GM12874 (cell line): ENCODE measurements around the gene SUPT4H1.

Source experiments
- TF ChIP-seq, protein P1 (sequence below): IDR thresholded peaks from 2 replicates; pipeline ENCODE4 v1.5.1; 2011; ENCODE audit warnings: low read depth, mild to moderate bottlenecking, control low read depth, low read length, moderate library complexity; ENCODE audit not compliant: insufficient read depth

SUPT4H1 gene

DNA sequence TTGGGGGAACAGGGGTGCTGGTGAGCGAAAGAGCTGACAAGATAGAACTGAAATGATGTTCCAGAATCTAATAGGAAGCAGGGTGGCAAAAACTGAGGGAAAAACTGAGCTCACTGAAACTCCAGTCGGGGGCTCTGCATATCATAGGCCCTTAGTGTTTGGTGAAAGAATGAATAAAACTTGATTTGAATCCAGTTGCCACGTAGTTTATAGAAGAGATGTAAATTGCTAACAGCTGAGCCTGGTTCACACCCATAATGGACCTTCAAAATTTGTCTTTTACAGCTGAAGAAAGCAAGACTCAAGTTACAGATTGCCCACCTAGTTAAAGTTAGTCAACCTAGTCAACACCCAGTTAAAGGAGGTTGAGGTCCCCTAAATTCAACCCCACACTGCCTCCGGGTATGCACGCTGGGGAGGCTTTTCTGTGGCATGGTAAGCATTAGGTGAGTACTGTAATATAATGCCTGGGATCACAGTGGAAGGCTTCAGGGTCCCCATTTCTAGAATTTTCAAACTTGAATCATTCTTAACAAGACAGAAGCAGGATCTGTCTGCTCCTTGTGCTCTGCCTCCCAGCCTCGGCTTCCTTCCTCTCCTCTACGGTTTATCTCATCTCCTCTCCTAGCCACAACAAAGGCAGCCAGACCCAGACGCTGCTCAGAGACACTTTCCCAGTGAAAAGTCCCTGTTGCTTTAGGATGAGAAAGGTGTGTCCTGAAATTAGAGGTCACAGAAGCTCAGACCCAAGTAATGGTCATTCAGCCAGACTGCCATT, 26.9 kb upstream of the SUPT4H1 start:
- TF ChIP-seq, protein P1, sequence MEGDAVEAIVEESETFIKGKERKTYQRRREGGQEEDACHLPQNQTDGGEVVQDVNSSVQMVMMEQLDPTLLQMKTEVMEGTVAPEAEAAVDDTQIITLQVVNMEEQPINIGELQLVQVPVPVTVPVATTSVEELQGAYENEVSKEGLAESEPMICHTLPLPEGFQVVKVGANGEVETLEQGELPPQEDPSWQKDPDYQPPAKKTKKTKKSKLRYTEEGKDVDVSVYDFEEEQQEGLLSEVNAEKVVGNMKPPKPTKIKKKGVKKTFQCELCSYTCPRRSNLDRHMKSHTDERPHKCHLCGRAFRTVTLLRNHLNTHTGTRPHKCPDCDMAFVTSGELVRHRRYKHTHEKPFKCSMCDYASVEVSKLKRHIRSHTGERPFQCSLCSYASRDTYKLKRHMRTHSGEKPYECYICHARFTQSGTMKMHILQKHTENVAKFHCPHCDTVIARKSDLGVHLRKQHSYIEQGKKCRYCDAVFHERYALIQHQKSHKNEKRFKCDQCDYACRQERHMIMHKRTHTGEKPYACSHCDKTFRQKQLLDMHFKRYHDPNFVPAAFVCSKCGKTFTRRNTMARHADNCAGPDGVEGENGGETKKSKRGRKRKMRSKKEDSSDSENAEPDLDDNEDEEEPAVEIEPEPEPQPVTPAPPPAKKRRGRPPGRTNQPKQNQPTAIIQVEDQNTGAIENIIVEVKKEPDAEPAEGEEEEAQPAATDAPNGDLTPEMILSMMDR: no peak

DNA sequence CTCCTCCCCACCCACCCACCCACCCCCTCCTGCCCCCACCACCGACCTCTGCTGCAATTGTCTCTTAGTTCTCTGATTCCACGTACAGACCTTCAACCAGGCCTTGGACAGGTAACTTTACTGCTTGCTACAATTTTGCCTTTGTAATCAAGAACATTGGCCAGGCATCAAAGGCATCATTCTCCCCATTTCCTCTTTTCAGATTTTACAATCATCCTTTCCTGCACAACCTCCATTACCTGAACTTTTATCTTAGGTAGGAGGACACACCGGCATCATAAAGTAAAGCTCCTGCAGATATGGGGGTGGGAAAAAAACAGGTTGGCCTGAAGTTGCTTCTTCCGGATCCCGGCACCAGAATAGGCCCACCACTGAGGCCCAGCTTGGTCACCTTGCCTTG, 25.7 kb upstream of the SUPT4H1 start:
- TF ChIP-seq, protein P1: no peak

DNA sequence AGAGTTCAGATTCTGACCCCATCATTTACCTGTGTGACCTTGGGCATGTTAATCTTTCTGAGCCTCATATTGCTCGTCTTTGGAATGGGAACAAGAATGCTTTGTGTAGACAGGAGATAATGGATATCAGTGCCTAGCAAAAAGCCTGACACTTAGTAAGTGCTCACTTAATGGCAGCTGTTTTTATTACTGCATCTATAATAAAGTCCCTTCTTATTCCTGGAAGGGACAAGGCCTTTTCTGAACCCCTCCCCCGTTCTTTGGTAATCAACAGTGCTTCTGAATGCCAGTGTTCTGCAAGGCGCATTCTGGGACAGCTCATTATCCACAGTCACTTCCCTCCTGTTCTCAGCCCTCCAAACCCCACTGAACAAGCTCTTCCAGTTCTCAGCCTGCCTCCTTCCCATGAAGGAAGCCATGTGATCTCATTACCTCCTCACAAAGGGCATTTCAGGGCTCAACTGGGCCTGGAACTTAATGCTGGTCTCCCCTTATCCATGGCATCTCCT, 25.1 kb upstream of the SUPT4H1 start:
- TF ChIP-seq, protein P1: no peak

GRCh38 chr17:58376472-58377000, 24.5 kb upstream of the SUPT4H1 start:
- TF ChIP-seq, protein P1: no peak

- TF ChIP-seq, protein P1: no peak
These were observed 23.8 kb upstream of the SUPT4H1 start for GRCh38 chr17:58375811-58376210.

- TF ChIP-seq, protein P1: no peak
These were observed 23.3 kb upstream of the SUPT4H1 start for GRCh38 chr17:58375256-58375655.

DNA sequence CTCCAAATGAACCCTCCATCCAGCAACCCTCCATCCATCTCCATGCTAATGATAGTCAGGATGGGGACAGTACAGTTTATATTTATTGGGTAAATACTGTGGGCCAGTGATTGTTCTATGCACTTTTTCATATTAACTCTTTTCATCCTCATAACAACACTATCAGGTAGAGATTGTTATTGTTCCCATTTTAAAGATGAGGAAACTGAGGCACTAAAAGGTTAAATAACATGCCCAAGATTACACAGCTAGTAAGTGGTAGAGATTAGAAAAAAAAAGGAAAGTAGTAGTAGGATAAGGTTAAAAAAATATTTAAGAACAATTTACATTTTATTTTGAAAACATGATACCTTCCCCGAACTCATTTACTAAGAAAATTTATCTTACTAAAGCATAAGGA, 21.9 kb upstream of the SUPT4H1 start:
- TF ChIP-seq, protein P1: no peak
